GM12878 (cell line): ENCODE results near the gene ST6GALNAC3. TPM values are rescaled to one million over a fixed set of nuclear protein-coding genes. Genes with fewer than 3 reads are reported as not detected.

ENCODE experiments used
- ATAC-seq: fragments of 200-7000 bp; cut with Tn5 transposase; 3 replicates; pipeline ENCODE4 v1.9.1; 2020; ENCODE audit warnings: mild to moderate bottlenecking, moderate library complexity
- BruUV-seq: library from RNA; stranded (reverse); fragments of 400-500 nt; replicated peaks from 2 replicates; lab custom pipeline; 2021; lab: Mats Ljungman, UMichigan
- CTCF ChIA-PET: fragments of 300-600 bp; sonication (Branson Sonifier 250); formaldehyde crosslinking; extraction: SDS; loops from one replicate; lab custom pipeline; 2021; ENCODE audit warnings: inconsistent platforms; lab: Yijun Ruan, JAX
- POLR2A ChIA-PET: fragments of 350-600 bp; formaldehyde crosslinking; extraction: SDS; loops from one replicate; lab custom pipeline; 2021; ENCODE audit warnings: inconsistent platforms; lab: Charles Lee
- RAD21 ChIA-PET: fragments of 300-600 bp; sonication (Branson Sonifier 250); formaldehyde crosslinking; loops from one replicate; lab custom pipeline; 2023; ENCODE audit warnings: antibody characterized with exemption; ENCODE audit not compliant: unreplicated experiment; lab: Charles Lee
- SMC1A ChIA-PET: fragments of 300-600 bp; sonication (Branson Sonifier 250); formaldehyde crosslinking; loops from one replicate; lab custom pipeline; 2023; ENCODE audit not compliant: unreplicated experiment, uncharacterized antibody; lab: Charles Lee
- DNase-seq: peaks from one replicate; pipeline ENCODE4 v3.0.0-alpha.2; 2011; ENCODE audit warnings: low read depth, low spot score
- FAIRE-seq: peaks from 3 replicates; lab custom pipeline; 2011; peaks lifted over from hg19 to GRCh38; lab: Jason Lieb, UNC
- H2AFZ ChIP-seq: 2 replicates; pipeline ENCODE4 v1.6.0; 2011; ENCODE audit warnings: low read depth, low read length, control low read depth; ENCODE audit not compliant: control insufficient read depth
- H3K27ac ChIP-seq: 2 replicates; pipeline ENCODE4 v1.5.1; 2011; ENCODE audit warnings: control low read depth; ENCODE audit not compliant: control insufficient read depth, insufficient read depth
- H3K27me3 ChIP-seq, 2 experiments: replicated peaks in 1 of 2; 2 replicates each; pipeline versions ENCODE4 v1.6.0 to v1.6.1; 2011; ENCODE audit warnings: low read length in 1 of 2; ENCODE audit not compliant: control insufficient read depth in 2 of 2, insufficient read depth in 2 of 2
- H3K36me3 ChIP-seq, 2 experiments: 2 replicates each; pipeline ENCODE4 v1.5.1; 2011; ENCODE audit warnings: low read length in 1 of 2; ENCODE audit not compliant: control insufficient read depth in 2 of 2, insufficient read depth in 2 of 2
- H3K4me1 ChIP-seq: 2 replicates; pipeline ENCODE4 v1.6.1; 2011; ENCODE audit warnings: mild to moderate bottlenecking, low read length, moderate library complexity, mixed read lengths; ENCODE audit not compliant: control insufficient read depth, insufficient read depth
- H3K4me2 ChIP-seq: 2 replicates; pipeline ENCODE4 v1.6.0; 2011; ENCODE audit warnings: control low read depth; ENCODE audit not compliant: control insufficient read depth, insufficient read depth
- H3K4me3 ChIP-seq: fragments of 200-600 bp; sonication (generic); 2 replicates; pipeline ENCODE4 v1.5.1; 2016
- H3K79me2 ChIP-seq: 2 replicates; pipeline ENCODE4 v1.6.0; 2011; ENCODE audit warnings: low read length; ENCODE audit not compliant: control insufficient read depth, insufficient read depth
- H3K9ac ChIP-seq: 2 replicates; pipeline ENCODE4 v1.8.0; 2011; ENCODE audit warnings: low read length, control low read depth, mixed read lengths; ENCODE audit not compliant: control insufficient read depth, insufficient read depth
- H3K9me3 ChIP-seq: replicated peaks from 3 replicates; pipeline ENCODE4 v1.5.1; 2011; ENCODE audit warnings: mild to moderate bottlenecking, low read length; ENCODE audit not compliant: control insufficient read depth, insufficient read depth
- H4K20me1 ChIP-seq: 2 replicates; pipeline ENCODE4 v1.6.0; 2011; ENCODE audit not compliant: control insufficient read depth, insufficient read depth
- BACH1 ChIP-seq: fragments of 450-650 bp; IDR thresholded peaks from 2 replicates; pipeline ENCODE4 v1.6.1; 2017; ENCODE audit warnings: mild to moderate bottlenecking, borderline replicate concordance
- BCLAF1 ChIP-seq: fragments of 450-650 bp; IDR thresholded peaks from 2 replicates; pipeline ENCODE4 v1.6.1; 2017; ENCODE audit warnings: antibody characterized with exemption, mild to moderate bottlenecking, moderate library complexity
- CBFB ChIP-seq: IDR thresholded peaks from 2 replicates; pipeline ENCODE4 v1.6.1; 2016; ENCODE audit warnings: antibody characterized with exemption, low read depth
- DPF2 ChIP-seq: fragments of 450-650 bp; IDR thresholded peaks from 2 replicates; pipeline ENCODE4 v1.6.1; 2017; ENCODE audit warnings: mild to moderate bottlenecking
- EED ChIP-seq: sonication (generic); IDR thresholded peaks from 2 replicates; pipeline ENCODE4 v1.6.1; 2016; ENCODE audit warnings: antibody characterized with exemption, low read depth
- IRF4 ChIP-seq: IDR thresholded peaks from 2 replicates; pipeline ENCODE4 v1.6.1; 2011; ENCODE audit warnings: low read depth, low read length
- JUND ChIP-seq: IDR thresholded peaks from 2 replicates; pipeline ENCODE4 v1.6.1; 2012; ENCODE audit warnings: low read depth, mild to moderate bottlenecking, low read length, improper control_type of control experiment, moderate library complexity
- KAT2A ChIP-seq: conservative IDR thresholded peaks from 2 replicates; pipeline ENCODE4 v1.6.1; 2011; ENCODE audit warnings: low read depth, low read length; ENCODE audit not compliant: control insufficient read depth
- KDM1A ChIP-seq: fragments of 200-600 bp; sonication (generic); IDR thresholded peaks from 2 replicates; pipeline ENCODE4 v1.6.1; 2016; ENCODE audit warnings: borderline replicate concordance
- KLF5 ChIP-seq: fragments of 450-650 bp; IDR thresholded peaks from 2 replicates; pipeline ENCODE4 v1.6.1; 2014; ENCODE audit warnings: mild to moderate bottlenecking; ENCODE audit not compliant: partially characterized antibody
- MEF2B ChIP-seq: fragments of 450-650 bp; IDR thresholded peaks from 2 replicates; pipeline ENCODE4 v1.6.1; 2018; ENCODE audit warnings: mild to moderate bottlenecking, moderate library complexity; ENCODE audit not compliant: partially characterized antibody, poor library complexity, severe bottlenecking
- RELA ChIP-seq: fragments of 450-650 bp; IDR thresholded peaks from 2 replicates; pipeline ENCODE4 v1.8.0; 2014; ENCODE audit warnings: borderline replicate concordance; ENCODE audit not compliant: partially characterized antibody
- STAT1 ChIP-seq: fragments of 450-650 bp; conservative IDR thresholded peaks from 2 replicates; pipeline ENCODE4 v1.6.1; 2014; ENCODE audit warnings: antibody characterized with exemption, mild to moderate bottlenecking
- SUZ12 ChIP-seq: fragments of 200-600 bp; sonication (generic); IDR thresholded peaks from one replicate; pipeline ENCODE4 v1.6.1; 2018; ENCODE audit warnings: antibody characterized with exemption, mild to moderate bottlenecking; ENCODE audit not compliant: unreplicated experiment
- USF2 ChIP-seq: IDR thresholded peaks from 2 replicates; pipeline ENCODE4 v1.6.1; 2011; ENCODE audit warnings: low read depth, low read length, improper control_type of control experiment, borderline replicate concordance
- ZSCAN29 ChIP-seq: fragments of 450-650 bp; IDR thresholded peaks from 2 replicates; pipeline ENCODE4 v1.6.1; 2017; ENCODE audit warnings: mild to moderate bottlenecking, moderate library complexity
- WGBS: methylation state at CpG from one replicate; pipeline ENCODE4 v1.1.6; 2016; ENCODE audit warnings: low lambda C conversion rate; ENCODE audit not compliant: insufficient replicate concordance, insufficient coverage; ENCODE audit errors: missing lambda C conversion rate; 5-methylcytosine and 5-hydroxymethylcytosine counted together
- in situ Hi-C: fragments of 300-500 bp; cut with MboI; formaldehyde crosslinking; loops from 9 replicates; pipeline ENCODE4 v1.14.3; 2018; ENCODE audit warnings: mixed read lengths
- intact Hi-C: fragments of 100-400 bp; cut with micrococcal nuclease; formaldehyde crosslinking; loops from one replicate; pipeline ENCODE4 v1.14.2; 2022; ENCODE audit not compliant: unreplicated experiment
- polyA plus RNA-seq, 11 experiments: library from polyadenylated mRNA; depleted of rRNA in 4 of 11; unstranded in 6 of 11; stranded (reverse) in 5 of 11; fragments of >200 nt; fragmentation: Nextera tagmentation in 4 of 11; fragmentation: Illumina TruSeq in 1 of 11; extraction: Ambion mirVana in 4 of 11; extraction: Trizol in 1 of 11; gene quantifications; 1 replicate in 1 of 11; 2 replicates in 10 of 11; pipeline versions ENCODE4 v1.2.1 to v1.2.3, GENCODE V29; 2011 to 2016; ENCODE audit warnings: inconsistent platforms in 2 of 11, missing spikeins in 2 of 11, low read depth in 1 of 11
- total RNA-seq, 4 experiments: library from RNA; depleted of rRNA in 3 of 4; stranded (reverse); fragments of >200 nt in 3 of 4; fragmentation: Illumina TruSeq in 1 of 4; extraction: Trizol in 1 of 4; gene quantifications; 2 replicates each; pipeline versions ENCODE4 v1.2.1 to v1.2.3, GENCODE V29; 2013 to 2021

Gene ST6GALNAC3
- total and polyA plus RNA-seq, 10 of the 15 experiments (the other 5 are each of a cell fraction or from before 2014, with no cell fraction given): 0.04 to 0.68 (median 0.18) TPM; not detected in 3

GRCh38 chr1:76463849-76464248 is 389.3 kb downstream of the ST6GALNAC3 start:
- intact Hi-C loops: no loop called here
- in situ Hi-C loops: no loop called here
- FAIRE-seq (no peak), ATAC-seq (peak; percentile 49), DNase-seq (no peak)
- H3K9ac ChIP-seq: no peak overlapping the region
- H3K27me3 ChIP-seq: no peaks in the 10 kb centered on the region
- WGBS: 20% methylated on average over 3 of the region's 3 CpGs
- H4K20me1 ChIP-seq: no peaks in the 10 kb centered on the region
- H3K4me3 ChIP-seq: no peak overlapping the region
- no peaks in the 10 kb centered on the region for H3K79me2 ChIP-seq
- no peak overlapping the region for H2AFZ ChIP-seq
- no peak overlapping the region for H3K4me2 ChIP-seq
- no peaks in the 10 kb centered on the region for H3K36me3 ChIP-seq
- H3K27ac ChIP-seq: no peak overlapping the region
- RAD21 ChIA-PET: no interaction called here
- TF ChIP-seq EED: no peak
- no peak for TF ChIP-seq DPF2
- no peak for TF ChIP-seq IRF4
- no peak for TF ChIP-seq STAT1
- TF ChIP-seq KDM1A: no peak
- no peak for TF ChIP-seq SUZ12
- TF ChIP-seq KLF5: no peak
- TF ChIP-seq CBFB: no peak
- TF ChIP-seq, all 136 proteins: peak for 0
- ChIA-PET POLR2A (interaction anchor here (1.4 kb wide), 1 partner anchor 33 kb away, joined by 3 read pairs; no protein-coding TSS in a partner anchor), SMC1A (interaction anchor here (0.5 to 1.5 kb wide), 3 partner anchors 33 to 402 kb away, joined by 3 to 4 read pairs (median 3); no protein-coding TSS in a partner anchor), CTCF (interaction anchor here (1.0 to 1.1 kb wide), 2 partner anchors 10 to 15 kb away, joined by 3 read pairs; no protein-coding TSS in a partner anchor)
- no peaks in the 10 kb centered on the region for H3K9me3 ChIP-seq
- H3K4me1 ChIP-seq: no peaks in the 10 kb centered on the region
- BruUV-seq: no TSS peak

- in situ Hi-C loops: no loop called here
- Histone ChIP-seq H3K9ac (no peak overlapping the region), H4K20me1 (no peaks in the 10 kb centered on the region), H2AFZ (no peak overlapping the region), H3K36me3 (no peaks in the 10 kb centered on the region), H3K27ac (no peak overlapping the region), H3K4me2 (no peak overlapping the region), H3K4me1 (no peaks in the 10 kb centered on the region), H3K4me3 (no peak overlapping the region), H3K79me2 (no peaks in the 10 kb centered on the region), H3K27me3 (no peaks in the 10 kb centered on the region), H3K9me3 (no peaks in the 10 kb centered on the region)
- CTCF ChIA-PET: interaction anchor here (1.0 to 1.4 kb wide), 2 partner anchors 9 to 133 kb away, joined by 3 read pairs; no protein-coding TSS in a partner anchor
- FAIRE-seq (no peak), ATAC-seq (peak; percentile 49), DNase-seq (no peak)
- 3% methylated on average over 2 of the region's 2 CpGs for WGBS
- RAD21 ChIA-PET: no interaction called here
- POLR2A ChIA-PET: no interaction called here
- SMC1A ChIA-PET: interaction anchor here (2.1 kb wide), 1 partner anchor 37 kb away, joined by 6 read pairs; no protein-coding TSS in a partner anchor
- no TSS peak for BruUV-seq
- intact Hi-C loops: no loop called here
- TF ChIP-seq BACH1: no peak
- TF ChIP-seq JUND: no peak
- TF ChIP-seq KAT2A: no peak
- no peak for TF ChIP-seq MEF2B
- no peak for TF ChIP-seq RELA
- TF ChIP-seq BCLAF1: no peak
- TF ChIP-seq CBFB: no peak
- no peak for TF ChIP-seq USF2
- no peak for TF ChIP-seq ZSCAN29
These were observed 390.5 kb downstream of the ST6GALNAC3 start for GRCh38 chr1:76465030-76465429.
